Glomerular visceral epithelial cell (primary cell): ENCODE measurements around the gene GUCD1.
"Not testable (repeated sequence)": the region's sequence is repeated elsewhere in the genome, so short reads cannot be mapped to it uniquely, and the experiment has no call there.

ENCODE experiments used
- DNase-seq: peaks from one replicate; pipeline ENCODE4 v3.0.0-alpha.2; 2016; ENCODE audit errors: extremely low spot score

GUCD1 gene

GRCh38 chr22:24554313-24555164 is at the start of gene GUCD1:
Gene GUCD1 (minus strand): TSS chr22:24555138. CDS start chr22:24554991, 147 bp downstream.
- DNase-seq = peak; percentile 33

- DNase-seq = peak; percentile 39
These were observed 49.1 kb upstream of the GUCD1 start for GRCh38 chr22:24603770-24604629.

- peak; percentile 43 for DNase-seq
These were observed 48.2 kb upstream of the GUCD1 start, which contains the start of gene GGT1 for GRCh38 chr22:24602847-24603769. Gene GGT1 (plus strand): TSS chr22:24603193. CDS start chr22:24611082, 7,889 bp downstream.

GRCh38 chr22:24602105-24602749 is 47.3 kb upstream of the GUCD1 start:
- DNase-seq = not testable (repeated sequence)

- peak; percentile 39 for DNase-seq
These were observed 46.5 kb upstream of the GUCD1 start for GRCh38 chr22:24601217-24602104.

GRCh38 chr22:24599958-24600715 is 45.2 kb upstream of the GUCD1 start:
- DNase-seq = peak; percentile 65

GRCh38 chr22:24599514-24599913 is 44.6 kb upstream of the GUCD1 start:
- no peak for DNase-seq

- DNase-seq = not testable (repeated sequence)
These were observed 42.1 kb upstream of the GUCD1 start for GRCh38 chr22:24597076-24597475.

- DNase-seq = no peak
These were observed 40.9 kb upstream of the GUCD1 start for GRCh38 chr22:24595863-24596262.

GRCh38 chr22:24595228-24595627 is 40.3 kb upstream of the GUCD1 start:
- no peak for DNase-seq

- no peak for DNase-seq
These were observed 39.7 kb upstream of the GUCD1 start for GRCh38 chr22:24594569-24595120.

- peak; percentile 28 for DNase-seq
These were observed 39.1 kb upstream of the GUCD1 start for GRCh38 chr22:24593836-24594568.

GRCh38 chr22:24593559-24593835 is 38.6 kb upstream of the GUCD1 start:
- DNase-seq = not testable (repeated sequence)

GRCh38 chr22:24592851-24593558 is 38.1 kb upstream of the GUCD1 start, which contains the start of gene LRRC75B:
Gene LRRC75B (minus strand): TSS chr22:24593073. CDS start chr22:24593039, 34 bp downstream.
- DNase-seq = peak; percentile 87

- no peak for DNase-seq
These were observed 37.3 kb upstream of the GUCD1 start for GRCh38 chr22:24592058-24592850.

GRCh38 chr22:24591286-24591830 is 36.4 kb upstream of the GUCD1 start:
- no peak for DNase-seq
